HCT116 (cell line): ENCODE results near the gene FOXJ1.

Experiments used
- EZH2 ChIP-seq: fragments of 200-600 bp; sonication (generic); IDR thresholded peaks from 2 replicates; pipeline ENCODE4 v1.6.1; 2017; ENCODE audit warnings: antibody characterized with exemption, mixed run types
- EZH2phosphoT487 ChIP-seq: fragments of 200-600 bp; IDR thresholded peaks from 2 replicates; pipeline ENCODE4 v1.6.1; 2018; ENCODE audit warnings: antibody characterized with exemption, borderline replicate concordance
- POLR2A ChIP-seq: IDR thresholded peaks from 2 replicates; pipeline ENCODE4 v1.7.0; 2011; ENCODE audit warnings: borderline replicate concordance; ENCODE audit not compliant: insufficient read depth, insufficient read length; ENCODE audit errors: extremely low read depth
- POLR2AphosphoS5 ChIP-seq: IDR thresholded peaks from 2 replicates; pipeline ENCODE4 v1.6.1; 2011; ENCODE audit warnings: mild to moderate bottlenecking, low read depth, low read length, moderate library complexity
- ZFX ChIP-seq: fragments of 450-650 bp; IDR thresholded peaks from 2 replicates; pipeline ENCODE4 v1.6.1; 2017
- TF ChIP-seq, protein P1 (sequence below), 3 experiments: fragments of 200-600 bp in 1 of 3; sonication (generic) in 1 of 3; IDR thresholded peaks in 2 of 3; conservative IDR thresholded peaks in 1 of 3; 2 replicates each; pipeline ENCODE4 v1.5.1; 2012 to 2017; ENCODE audit warnings: low read depth in 2 of 3, low read length in 2 of 3, antibody characterized with exemption in 1 of 3, borderline replicate concordance in 1 of 3, control low read depth in 1 of 3, mild to moderate bottlenecking in 1 of 3, mixed read lengths in 1 of 3, mixed run types in 1 of 3, moderate library complexity in 1 of 3; ENCODE audit not compliant: insufficient read depth in 1 of 3
- TF ChIP-seq, protein P2 (sequence below): IDR thresholded peaks from 2 replicates; pipeline ENCODE4 v1.6.1; 2012; ENCODE audit warnings: low read depth

DNA sequence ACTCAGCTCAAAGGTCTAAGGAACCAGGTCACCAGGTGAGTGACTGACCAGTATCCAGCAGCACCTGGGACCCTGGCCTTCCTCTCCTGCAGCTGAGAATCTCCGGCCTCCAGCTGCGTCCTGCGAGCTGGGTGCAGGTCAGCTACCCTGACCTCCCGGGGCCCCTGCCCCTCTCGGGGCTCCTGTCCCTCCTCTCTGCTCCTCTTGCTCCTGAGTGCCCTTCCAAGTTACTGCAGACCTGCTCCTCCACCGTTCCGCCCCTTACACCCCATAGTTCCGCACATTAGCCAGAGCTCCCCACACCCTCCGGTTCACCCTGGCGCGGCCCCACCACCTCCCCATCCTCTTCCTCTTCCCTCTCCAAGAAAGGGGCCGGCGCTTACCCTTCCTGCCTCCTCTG lies 10.6 kb downstream of the FOXJ1 start:
- TF ChIP-seq, protein P1, sequence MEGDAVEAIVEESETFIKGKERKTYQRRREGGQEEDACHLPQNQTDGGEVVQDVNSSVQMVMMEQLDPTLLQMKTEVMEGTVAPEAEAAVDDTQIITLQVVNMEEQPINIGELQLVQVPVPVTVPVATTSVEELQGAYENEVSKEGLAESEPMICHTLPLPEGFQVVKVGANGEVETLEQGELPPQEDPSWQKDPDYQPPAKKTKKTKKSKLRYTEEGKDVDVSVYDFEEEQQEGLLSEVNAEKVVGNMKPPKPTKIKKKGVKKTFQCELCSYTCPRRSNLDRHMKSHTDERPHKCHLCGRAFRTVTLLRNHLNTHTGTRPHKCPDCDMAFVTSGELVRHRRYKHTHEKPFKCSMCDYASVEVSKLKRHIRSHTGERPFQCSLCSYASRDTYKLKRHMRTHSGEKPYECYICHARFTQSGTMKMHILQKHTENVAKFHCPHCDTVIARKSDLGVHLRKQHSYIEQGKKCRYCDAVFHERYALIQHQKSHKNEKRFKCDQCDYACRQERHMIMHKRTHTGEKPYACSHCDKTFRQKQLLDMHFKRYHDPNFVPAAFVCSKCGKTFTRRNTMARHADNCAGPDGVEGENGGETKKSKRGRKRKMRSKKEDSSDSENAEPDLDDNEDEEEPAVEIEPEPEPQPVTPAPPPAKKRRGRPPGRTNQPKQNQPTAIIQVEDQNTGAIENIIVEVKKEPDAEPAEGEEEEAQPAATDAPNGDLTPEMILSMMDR (IDR thresholded peaks at IDR 0.05 in 2 of 3, conservative IDR thresholded peaks at IDR 0.05 in 1 of 3; ENCODE audit: borderline replicate concordance in 1 of 3, insufficient read depth in 1 of 3, low read depth in 2 of 3, low read length in 2 of 3) = no peak
- TF ChIP-seq EZH2 (no peak), POLR2A (no peak), EZH2phosphoT487 (no peak), ZFX (no peak), POLR2AphosphoS5 (no peak)
- TF ChIP-seq, protein P2, sequence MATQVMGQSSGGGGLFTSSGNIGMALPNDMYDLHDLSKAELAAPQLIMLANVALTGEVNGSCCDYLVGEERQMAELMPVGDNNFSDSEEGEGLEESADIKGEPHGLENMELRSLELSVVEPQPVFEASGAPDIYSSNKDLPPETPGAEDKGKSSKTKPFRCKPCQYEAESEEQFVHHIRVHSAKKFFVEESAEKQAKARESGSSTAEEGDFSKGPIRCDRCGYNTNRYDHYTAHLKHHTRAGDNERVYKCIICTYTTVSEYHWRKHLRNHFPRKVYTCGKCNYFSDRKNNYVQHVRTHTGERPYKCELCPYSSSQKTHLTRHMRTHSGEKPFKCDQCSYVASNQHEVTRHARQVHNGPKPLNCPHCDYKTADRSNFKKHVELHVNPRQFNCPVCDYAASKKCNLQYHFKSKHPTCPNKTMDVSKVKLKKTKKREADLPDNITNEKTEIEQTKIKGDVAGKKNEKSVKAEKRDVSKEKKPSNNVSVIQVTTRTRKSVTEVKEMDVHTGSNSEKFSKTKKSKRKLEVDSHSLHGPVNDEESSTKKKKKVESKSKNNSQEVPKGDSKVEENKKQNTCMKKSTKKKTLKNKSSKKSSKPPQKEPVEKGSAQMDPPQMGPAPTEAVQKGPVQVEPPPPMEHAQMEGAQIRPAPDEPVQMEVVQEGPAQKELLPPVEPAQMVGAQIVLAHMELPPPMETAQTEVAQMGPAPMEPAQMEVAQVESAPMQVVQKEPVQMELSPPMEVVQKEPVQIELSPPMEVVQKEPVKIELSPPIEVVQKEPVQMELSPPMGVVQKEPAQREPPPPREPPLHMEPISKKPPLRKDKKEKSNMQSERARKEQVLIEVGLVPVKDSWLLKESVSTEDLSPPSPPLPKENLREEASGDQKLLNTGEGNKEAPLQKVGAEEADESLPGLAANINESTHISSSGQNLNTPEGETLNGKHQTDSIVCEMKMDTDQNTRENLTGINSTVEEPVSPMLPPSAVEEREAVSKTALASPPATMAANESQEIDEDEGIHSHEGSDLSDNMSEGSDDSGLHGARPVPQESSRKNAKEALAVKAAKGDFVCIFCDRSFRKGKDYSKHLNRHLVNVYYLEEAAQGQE = no peak
